ENCODE data around the gene SREBF1.

The SREBF1 gene

GRCh38 chr17:17831208-17832031, 5.4 kb downstream of the SREBF1 start:
- no peak for TF ChIP-seq SP1 (IDR thresholded peaks at IDR 0.05)
- no peak for TF ChIP-seq HDGF (IDR thresholded peaks at IDR 0.05; ENCODE audit: borderline replicate concordance)
- TF ChIP-seq L3MBTL2 (conservative IDR thresholded peaks at IDR 0.05) = no peak
- TF ChIP-seq LEF1 (IDR thresholded peaks at IDR 0.05; ENCODE audit: borderline replicate concordance) = no peak
- TF ChIP-seq FOXK2 (IDR thresholded peaks at IDR 0.05) = no peak
- no peak for TF ChIP-seq FOXA1 (IDR thresholded peaks at IDR 0.05)
- TF ChIP-seq SUZ12 (IDR thresholded peaks at IDR 0.05) = no peak
- no peak for TF ChIP-seq BHLHE40 (IDR thresholded peaks at IDR 0.05; ENCODE audit: borderline replicate concordance)
- no peak for TF ChIP-seq TARDBP (IDR thresholded peaks at IDR 0.05)
- no peak for TF ChIP-seq CTBP1 (IDR thresholded peaks at IDR 0.05; ENCODE audit: borderline replicate concordance)
- no peak for TF ChIP-seq FOXM1 (IDR thresholded peaks at IDR 0.05; ENCODE audit: borderline replicate concordance)
- no peak for TF ChIP-seq ELF4 (IDR thresholded peaks at IDR 0.05)
- TF ChIP-seq ARNT (IDR thresholded peaks at IDR 0.05) = no peak
- no peak for TF ChIP-seq PKNOX1 (IDR thresholded peaks at IDR 0.05)
- ChIA-PET POLR2A (interaction anchor here (1.0 to 8.1 kb wide), 2 partner anchors 14 to 15 kb away, joined by 3 to 369 read pairs; no protein-coding TSS in a partner anchor), CTCF (interaction anchor here (2.5 kb wide), 1 partner anchor 29 kb away, joined by 9 read pairs; no protein-coding TSS in a partner anchor)
- DNase-seq (ENCODE audit: extremely low spot score) = no peak

GRCh38 chr17:17830740-17831207, 6.0 kb downstream of the SREBF1 start:
- TF ChIP-seq FOXK2 (IDR thresholded peaks at IDR 0.05) = no peak
- TF ChIP-seq ELF4 (IDR thresholded peaks at IDR 0.05) = no peak
- TF ChIP-seq SP1 (IDR thresholded peaks at IDR 0.05) = no peak
- TF ChIP-seq CTBP1 (IDR thresholded peaks at IDR 0.05; ENCODE audit: borderline replicate concordance) = no peak
- no peak for TF ChIP-seq PKNOX1 (IDR thresholded peaks at IDR 0.05)
- no peak for TF ChIP-seq FOXA1 (IDR thresholded peaks at IDR 0.05)
- no peak for TF ChIP-seq NFRKB (IDR thresholded peaks at IDR 0.05)
- TF ChIP-seq HDGF (IDR thresholded peaks at IDR 0.05; ENCODE audit: borderline replicate concordance) = no peak
- no peak for TF ChIP-seq TARDBP (IDR thresholded peaks at IDR 0.05)
- TF ChIP-seq BHLHE40 (IDR thresholded peaks at IDR 0.05; ENCODE audit: borderline replicate concordance) = no peak
- TF ChIP-seq FOXM1 (IDR thresholded peaks at IDR 0.05; ENCODE audit: borderline replicate concordance) = no peak
- no peak for TF ChIP-seq ZNF384 (IDR thresholded peaks at IDR 0.05)
- no peak for TF ChIP-seq SUZ12 (IDR thresholded peaks at IDR 0.05)
- no peak for TF ChIP-seq LEF1 (IDR thresholded peaks at IDR 0.05; ENCODE audit: borderline replicate concordance)
- TF ChIP-seq ARNT (IDR thresholded peaks at IDR 0.05) = no peak
- TF ChIP-seq L3MBTL2 (conservative IDR thresholded peaks at IDR 0.05) = no peak
- no peak for DNase-seq (ENCODE audit: extremely low spot score)
- ChIA-PET POLR2A (interaction anchor here (0.6 to 1.0 kb wide), 2 partner anchors 12 to 15 kb away, joined by 3 read pairs; no protein-coding TSS in a partner anchor), CTCF (interaction anchor here (0.6 to 1.4 kb wide), 2 partner anchors 17 to 88 kb away, joined by 3 to 4 read pairs; no protein-coding TSS in a partner anchor)

DNA sequence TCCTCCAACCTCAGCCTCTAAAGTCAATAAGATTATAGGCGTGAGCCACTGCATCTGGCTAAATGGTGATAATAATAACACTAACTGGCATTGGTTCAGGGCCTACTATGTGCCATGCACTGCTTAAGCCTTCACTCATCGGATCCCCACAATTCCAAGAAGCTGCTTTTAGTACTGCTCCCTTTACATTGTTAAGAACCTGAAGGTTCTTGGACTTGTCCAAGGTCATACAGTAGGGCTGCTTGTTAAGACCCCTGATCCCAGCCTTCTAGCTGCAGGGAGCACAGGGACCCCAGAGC, 6.6 kb downstream of the SREBF1 start:
- POLR2A ChIA-PET = interaction anchor here (0.6 kb wide), 1 partner anchor 13 kb away, joined by 3 read pairs; no protein-coding TSS in a partner anchor
- no peak for DNase-seq (ENCODE audit: extremely low spot score)
- CTCF ChIA-PET = interaction anchor here (0.6 to 1.4 kb wide), 3 partner anchors 8 to 89 kb away, joined by 3 to 4 read pairs (median 3); no protein-coding TSS in a partner anchor
- TF ChIP-seq CTBP1 (IDR thresholded peaks at IDR 0.05; ENCODE audit: borderline replicate concordance) (no peak), ELF4 (IDR thresholded peaks at IDR 0.05) (no peak), SUZ12 (IDR thresholded peaks at IDR 0.05) (no peak), BHLHE40 (IDR thresholded peaks at IDR 0.05; ENCODE audit: borderline replicate concordance) (no peak), FOXM1 (IDR thresholded peaks at IDR 0.05; ENCODE audit: borderline replicate concordance) (no peak), LEF1 (IDR thresholded peaks at IDR 0.05; ENCODE audit: borderline replicate concordance) (no peak), FOXA1 (IDR thresholded peaks at IDR 0.05) (no peak), ZNF384 (IDR thresholded peaks at IDR 0.05) (no peak), PKNOX1 (IDR thresholded peaks at IDR 0.05) (no peak), FOXK2 (IDR thresholded peaks at IDR 0.05) (no peak), TARDBP (IDR thresholded peaks at IDR 0.05) (no peak), HDGF (IDR thresholded peaks at IDR 0.05; ENCODE audit: borderline replicate concordance) (no peak), SP1 (IDR thresholded peaks at IDR 0.05) (no peak)

GRCh38 chr17:17827826-17828621, 8.8 kb downstream of the SREBF1 start:
- ChIA-PET CTCF (interaction anchor here (1.1 kb wide), 2 partner anchors 8 to 15 kb away, joined by 3 read pairs; partner anchors contain the start of gene SREBF1), POLR2A (interaction anchor here (1.2 to 24.8 kb wide), 3 partner anchors 8 to 44 kb away, joined by 3 to 369 read pairs (median 3); partner anchors contain the start of gene SREBF1)
- TF ChIP-seq PKNOX1 (IDR thresholded peaks at IDR 0.05) (no peak), ARNT (IDR thresholded peaks at IDR 0.05) (no peak), CTBP1 (IDR thresholded peaks at IDR 0.05; ENCODE audit: borderline replicate concordance) (no peak), BHLHE40 (IDR thresholded peaks at IDR 0.05; ENCODE audit: borderline replicate concordance) (no peak), FOXK2 (IDR thresholded peaks at IDR 0.05) (no peak), ELF4 (IDR thresholded peaks at IDR 0.05) (no peak), L3MBTL2 (conservative IDR thresholded peaks at IDR 0.05) (no peak), SUZ12 (IDR thresholded peaks at IDR 0.05) (no peak), FOXA1 (IDR thresholded peaks at IDR 0.05) (no peak), SP1 (IDR thresholded peaks at IDR 0.05) (no peak), ZNF384 (IDR thresholded peaks at IDR 0.05) (no peak), LEF1 (IDR thresholded peaks at IDR 0.05; ENCODE audit: borderline replicate concordance) (no peak), TARDBP (IDR thresholded peaks at IDR 0.05) (no peak), HDGF (IDR thresholded peaks at IDR 0.05; ENCODE audit: borderline replicate concordance) (no peak), NFRKB (IDR thresholded peaks at IDR 0.05) (no peak), FOXM1 (IDR thresholded peaks at IDR 0.05; ENCODE audit: borderline replicate concordance) (no peak)
- no peak for DNase-seq (ENCODE audit: extremely low spot score)
